Omental fat pad (tissue), 4 donors: ENCODE data around the gene MYO1E. TPM values are rescaled to one million over a fixed set of nuclear protein-coding genes. Genes with fewer than 3 reads are reported as not detected.

Experiments used
- ATAC-seq: fragments of 150-250 bp; one replicate; pipeline ENCODE4 v1.9.1; 2016; ENCODE audit warnings: mild to moderate bottlenecking, moderate library complexity; ENCODE audit not compliant: low FRiP score
- DNase-seq: peaks from one replicate; pipeline ENCODE4 v3.0.0-alpha.2; 2019; ENCODE audit warnings: low spot score
- total RNA-seq, 4 donors: library from RNA; depleted of rRNA; stranded (reverse); fragments of >200 nt; gene quantifications; one replicate each; pipeline ENCODE4 v1.1.0, GENCODE V29; 2016
- TF ChIP-seq, protein P1 (sequence below), 3 donors: fragments of 450-650 bp; IDR thresholded peaks; one replicate each; pipeline ENCODE4 v1.5.1; 2016 to 2017; ENCODE audit warnings: antibody characterized with exemption in 3 of 3, mild to moderate bottlenecking in 3 of 3, moderate library complexity in 2 of 3

Gene MYO1E
- total RNA-seq, 4 donors from 2014 or later, result 35.7 to 193 (median 68.0) TPM

DNA sequence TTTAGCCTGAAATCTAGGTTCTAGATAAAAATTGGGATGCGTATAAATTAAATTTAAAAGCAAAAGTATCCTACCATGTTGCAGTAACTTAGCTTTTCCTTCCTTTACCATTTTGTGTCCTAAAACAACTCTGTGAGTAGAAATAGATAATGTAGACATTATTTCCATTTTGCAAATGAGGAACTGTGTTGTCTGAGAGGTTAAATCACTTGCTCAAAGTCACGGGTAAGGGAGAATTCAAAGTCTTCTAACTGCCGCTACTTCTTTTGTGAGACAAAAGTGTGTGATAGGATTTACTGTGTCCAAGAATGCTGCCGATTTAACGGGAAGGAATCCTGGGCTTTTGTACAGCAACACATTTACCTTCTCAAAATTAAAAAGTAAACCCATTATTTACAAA lies 40.7 kb downstream of the MYO1E start:
- no peak for DNase-seq
- ATAC-seq, result no peak
- TF ChIP-seq, protein P1, sequence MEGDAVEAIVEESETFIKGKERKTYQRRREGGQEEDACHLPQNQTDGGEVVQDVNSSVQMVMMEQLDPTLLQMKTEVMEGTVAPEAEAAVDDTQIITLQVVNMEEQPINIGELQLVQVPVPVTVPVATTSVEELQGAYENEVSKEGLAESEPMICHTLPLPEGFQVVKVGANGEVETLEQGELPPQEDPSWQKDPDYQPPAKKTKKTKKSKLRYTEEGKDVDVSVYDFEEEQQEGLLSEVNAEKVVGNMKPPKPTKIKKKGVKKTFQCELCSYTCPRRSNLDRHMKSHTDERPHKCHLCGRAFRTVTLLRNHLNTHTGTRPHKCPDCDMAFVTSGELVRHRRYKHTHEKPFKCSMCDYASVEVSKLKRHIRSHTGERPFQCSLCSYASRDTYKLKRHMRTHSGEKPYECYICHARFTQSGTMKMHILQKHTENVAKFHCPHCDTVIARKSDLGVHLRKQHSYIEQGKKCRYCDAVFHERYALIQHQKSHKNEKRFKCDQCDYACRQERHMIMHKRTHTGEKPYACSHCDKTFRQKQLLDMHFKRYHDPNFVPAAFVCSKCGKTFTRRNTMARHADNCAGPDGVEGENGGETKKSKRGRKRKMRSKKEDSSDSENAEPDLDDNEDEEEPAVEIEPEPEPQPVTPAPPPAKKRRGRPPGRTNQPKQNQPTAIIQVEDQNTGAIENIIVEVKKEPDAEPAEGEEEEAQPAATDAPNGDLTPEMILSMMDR (IDR thresholded peaks at IDR 0.05), result no peak

DNA sequence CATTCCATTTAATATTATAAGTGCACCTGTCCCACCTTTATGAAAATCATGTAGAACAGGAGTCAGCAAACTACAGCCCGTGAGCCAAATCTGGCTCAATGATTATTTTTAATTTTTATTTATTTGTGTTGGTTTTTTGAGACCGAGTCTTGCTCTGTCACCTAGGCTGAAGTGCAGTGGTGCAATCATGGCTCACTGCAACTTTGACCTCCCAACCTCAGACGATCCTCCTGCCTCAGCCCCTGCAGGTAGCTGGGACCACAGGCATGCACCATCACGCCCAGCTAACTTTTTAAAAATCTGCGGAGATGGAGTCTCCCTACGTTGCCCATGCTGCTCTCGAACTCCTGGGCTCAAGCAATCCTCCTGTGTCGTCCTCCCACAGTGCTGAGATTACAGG lies 42.0 kb downstream of the MYO1E start:
- no peak for DNase-seq
- ATAC-seq, result no peak
- TF ChIP-seq, protein P1 (IDR thresholded peaks at IDR 0.05), result no peak

DNA sequence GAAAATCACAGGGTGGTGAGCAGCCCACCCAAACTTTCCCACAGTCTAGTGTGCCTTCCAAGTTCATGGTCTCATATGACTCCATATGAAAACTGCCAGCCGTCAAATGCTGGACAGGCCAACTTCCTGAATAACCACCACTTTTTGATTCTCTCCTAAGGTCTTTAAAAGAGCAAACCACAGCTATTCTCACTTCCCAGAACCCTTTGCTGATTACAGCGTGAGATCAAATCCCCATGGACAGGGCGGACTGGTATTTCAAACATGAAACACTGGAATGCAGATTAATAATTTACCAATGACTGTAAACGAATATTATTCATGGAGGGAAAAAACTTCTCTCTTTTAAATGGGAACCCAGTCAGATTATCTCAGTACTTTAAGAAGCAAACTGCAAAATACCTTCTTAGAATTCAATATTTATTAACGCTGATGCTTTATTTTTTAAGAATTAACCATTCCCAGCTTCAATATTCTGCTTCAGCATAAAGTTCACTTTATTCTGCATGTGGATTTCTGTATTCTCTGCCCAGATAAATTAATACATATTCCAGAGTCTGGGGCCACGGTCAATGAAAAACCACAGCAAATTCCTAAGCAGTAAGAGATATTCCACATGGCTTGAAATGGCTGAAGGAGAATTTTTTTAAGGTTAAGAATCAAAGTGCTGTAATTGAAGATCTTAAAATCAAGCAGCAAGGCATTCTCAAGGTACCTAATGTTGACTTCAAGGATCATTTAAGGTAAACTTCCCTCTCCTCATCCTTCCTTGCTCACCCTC lies 42.9 kb downstream of the MYO1E start:
- ATAC-seq (no peak), DNase-seq (no peak)
- TF ChIP-seq, protein P1 (IDR thresholded peaks at IDR 0.05), result no peak

DNA sequence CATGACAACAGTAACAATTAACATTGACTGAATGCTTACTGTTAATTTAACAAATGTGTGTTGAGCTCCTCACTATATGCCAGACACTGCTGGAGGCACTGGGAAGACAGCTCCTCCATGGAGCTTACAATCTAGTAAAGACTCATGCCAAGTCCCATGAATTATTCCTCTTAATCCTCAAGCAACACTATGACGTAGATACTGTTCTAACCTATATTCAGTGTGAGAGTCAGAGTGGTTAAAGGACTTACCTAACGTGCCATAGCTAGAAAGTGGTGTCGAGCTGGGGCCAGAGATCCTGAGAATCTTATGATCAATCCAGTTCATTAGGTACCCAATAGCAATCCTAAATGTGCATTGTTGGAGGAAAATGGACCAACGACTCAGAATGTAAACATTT lies 43.6 kb downstream of the MYO1E start:
- DNase-seq (no peak), ATAC-seq (no peak)
- TF ChIP-seq, protein P1 (IDR thresholded peaks at IDR 0.05), result no peak

DNA sequence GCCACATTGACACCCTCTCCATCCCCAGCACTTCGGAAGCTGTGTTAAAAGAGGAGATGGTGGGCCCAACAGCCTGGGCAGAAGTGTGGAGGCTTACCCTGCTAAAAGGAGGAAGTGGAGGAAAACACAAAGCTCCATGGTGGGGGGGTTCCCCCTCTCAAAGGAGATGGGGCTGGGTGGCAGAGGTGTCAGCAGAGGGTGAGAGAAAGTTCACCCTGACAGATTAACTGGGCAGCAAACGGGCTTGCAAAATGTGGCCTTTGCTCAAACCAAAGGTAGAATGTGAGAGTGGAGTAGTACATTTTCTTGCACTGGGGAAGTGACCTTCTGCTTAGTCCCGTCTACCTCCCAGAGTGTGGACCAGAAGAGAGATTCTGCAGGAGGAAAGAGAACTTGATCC lies 44.7 kb downstream of the MYO1E start:
- TF ChIP-seq, protein P1 (IDR thresholded peaks at IDR 0.05), result no peak
- DNase-seq (no peak), ATAC-seq (no peak)

DNA sequence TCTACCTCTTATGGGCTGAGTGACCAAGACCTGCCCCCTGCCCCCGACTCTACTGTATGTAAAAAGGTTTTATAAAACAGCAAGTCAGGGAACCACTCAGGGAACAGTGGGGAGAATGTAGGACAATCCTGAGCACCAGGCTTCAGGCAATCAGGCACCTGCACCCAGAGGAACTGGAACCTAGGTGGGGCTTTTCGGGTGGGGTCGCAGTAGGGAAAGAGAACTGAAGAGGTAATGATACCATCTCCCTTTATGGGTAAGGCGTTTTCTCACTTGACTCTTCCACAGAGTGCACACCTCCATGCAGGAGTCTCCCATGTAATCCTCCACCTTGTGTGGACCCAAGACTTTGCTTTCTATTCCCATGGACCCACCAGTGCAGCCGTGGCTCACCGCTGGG lies 45.8 kb downstream of the MYO1E start:
- DNase-seq (no peak), ATAC-seq (no peak)
- TF ChIP-seq, protein P1 (IDR thresholded peaks at IDR 0.05), result no peak
